Effector CD4-positive, alpha-beta T cell (primary cell): ENCODE data around the gene CNOT10.
"Not testable (repeated sequence)": the region's sequence is repeated elsewhere in the genome, so short reads cannot be mapped to it uniquely, and the experiment has no call there.

Experiments
- DNase-seq: peaks from one replicate; pipeline ENCODE4 v3.0.0-alpha.2; 2020

The CNOT10 gene

GRCh38 chr3:32696523-32696922 is 11.5 kb downstream of the CNOT10 start:
- no peak for DNase-seq

- DNase-seq = no peak
These were observed 13.5 kb downstream of the CNOT10 start for GRCh38 chr3:32698506-32698905.

- DNase-seq = no peak
These were observed 14.4 kb downstream of the CNOT10 start for GRCh38 chr3:32699429-32699828.

GRCh38 chr3:32700244-32700643 is 15.3 kb downstream of the CNOT10 start:
- DNase-seq = no peak

- DNase-seq = no peak
These were observed 18.5 kb downstream of the CNOT10 start for GRCh38 chr3:32703491-32703972.

GRCh38 chr3:32705232-32705631 is 20.2 kb downstream of the CNOT10 start:
- no peak for DNase-seq

GRCh38 chr3:32706348-32707025 is 21.5 kb downstream of the CNOT10 start:
- no peak for DNase-seq

- no peak for DNase-seq
These were observed 22.0 kb downstream of the CNOT10 start for GRCh38 chr3:32707026-32707370.

GRCh38 chr3:32708672-32709283 is 23.8 kb downstream of the CNOT10 start:
- no peak for DNase-seq

- no peak for DNase-seq
These were observed 24.4 kb downstream of the CNOT10 start for GRCh38 chr3:32709346-32709745.

GRCh38 chr3:32712506-32713055 is 27.6 kb downstream of the CNOT10 start:
- no peak for DNase-seq

- no peak for DNase-seq
These were observed 28.2 kb downstream of the CNOT10 start for GRCh38 chr3:32713181-32713580.

GRCh38 chr3:32719335-32719734 is 34.3 kb downstream of the CNOT10 start:
- no peak for DNase-seq

GRCh38 chr3:32719931-32720330 is 34.9 kb downstream of the CNOT10 start:
- no peak for DNase-seq

GRCh38 chr3:32725721-32726120 is 40.7 kb downstream of the CNOT10 start:
- DNase-seq = no peak

- no peak for DNase-seq
These were observed 48.7 kb downstream of the CNOT10 start for GRCh38 chr3:32733631-32734229.

- DNase-seq = no peak
These were observed 49.8 kb downstream of the CNOT10 start for GRCh38 chr3:32734756-32735155.

- not testable (repeated sequence) for DNase-seq
These were observed 58.5 kb downstream of the CNOT10 start for GRCh38 chr3:32743470-32743869.

GRCh38 chr3:32743934-32744333 is 58.9 kb downstream of the CNOT10 start:
- DNase-seq = no peak

GRCh38 chr3:32751377-32751776 is 66.4 kb downstream of the CNOT10 start:
- DNase-seq = no peak

- no peak for DNase-seq
These were observed 70.8 kb downstream of the CNOT10 start for GRCh38 chr3:32755761-32756160.

- DNase-seq = no peak
These were observed 72.8 kb downstream of the CNOT10 start for GRCh38 chr3:32757618-32758374.

- DNase-seq = no peak
These were observed 73.4 kb downstream of the CNOT10 start for GRCh38 chr3:32758375-32758753.
